HCT116 (cell line): Measurements from ENCODE around the gene TAGLN3. TPM values are rescaled to one million over a fixed set of nuclear protein-coding genes. Genes with fewer than 3 reads are reported as not detected.

Source experiments
- ATAC-seq: fragments of 200-7000 bp; cut with Tn5 transposase; 2 replicates; pipeline ENCODE4 v1.9.1; 2020; ENCODE audit warnings: mild to moderate bottlenecking, moderate library complexity
- BruUV-seq: library from RNA; stranded (reverse); fragments of 400-500 nt; replicated peaks from 2 replicates; lab custom pipeline; 2021; lab: Mats Ljungman, UMichigan
- CTCF ChIA-PET: fragments of 300-600 bp; sonication (Branson Sonifier 250); formaldehyde crosslinking; loops from one replicate; lab custom pipeline; 2021; ENCODE audit warnings: antibody characterized with exemption; lab: Charles Lee
- POLR2A ChIA-PET: fragments of 300-600, 350-600 bp; sonication (Branson Sonifier 250); formaldehyde crosslinking; loops from one replicate; lab custom pipeline; 2021; ENCODE audit warnings: antibody characterized with exemption; lab: Charles Lee
- RAD21 ChIA-PET, 2 experiments: fragments of 300-600 bp; sonication (Branson Sonifier 250); formaldehyde crosslinking; loops; one replicate each; lab custom pipeline; 2023; ENCODE audit warnings: low total read pairs in 2 of 2; ENCODE audit not compliant: uncharacterized antibody in 2 of 2, unreplicated experiment in 2 of 2, low non-redundant PET in 1 of 2; lab: Charles Lee
- DNase-seq: peaks from one replicate; pipeline ENCODE4 v3.0.0-alpha.2; 2010; ENCODE audit warnings: low read depth, low spot score
- H2AFZ ChIP-seq: fragments of 200-600 bp; shearing (Covaris generic), sonication (generic); 2 replicates; pipeline ENCODE4 v1.6.1; 2017; ENCODE audit warnings: low read depth, mixed run types, mixed read lengths, antibody characterized with exemption, low read length; ENCODE audit not compliant: poor library complexity, severe bottlenecking
- H3K27ac ChIP-seq: 2 replicates; pipeline ENCODE4 v1.5.1; 2012; ENCODE audit warnings: low read depth, low read length
- H3K27me3 ChIP-seq: fragments of 200-600 bp; sonication (generic); 2 replicates; pipeline ENCODE4 v1.6.1; 2016; ENCODE audit warnings: mixed run types, low read length, mixed read lengths; ENCODE audit not compliant: insufficient read depth
- H3K36me3 ChIP-seq, 2 experiments: fragments of 200-500 bp in 1 of 2; fragments of 200-600 bp in 1 of 2; sonication (Bioruptor generic) in 1 of 2; sonication (generic) in 1 of 2; 2 replicates each; pipeline versions ENCODE4 v1.5.1 to v1.6.1; 2014 to 2016; ENCODE audit warnings: low read length in 2 of 2, inconsistent platforms in 1 of 2, mixed read lengths in 1 of 2, mixed run types in 1 of 2; ENCODE audit not compliant: insufficient read depth in 2 of 2, control insufficient read depth in 1 of 2
- H3K4me1 ChIP-seq, 2 experiments: fragments of 200-600 bp in 1 of 2; sonication (generic) in 1 of 2; 2 replicates each; pipeline versions ENCODE4 v1.5.1 to v1.6.1; 2012 to 2017; ENCODE audit warnings: low read length in 2 of 2, inconsistent platforms in 1 of 2, mild to moderate bottlenecking in 1 of 2, mixed read lengths in 1 of 2, mixed run types in 1 of 2, moderate library complexity in 1 of 2; ENCODE audit not compliant: insufficient read depth in 2 of 2, control insufficient read depth in 1 of 2
- H3K4me2 ChIP-seq: fragments of 200-600 bp; sonication (generic); 2 replicates; pipeline ENCODE4 v1.6.1; 2017; ENCODE audit warnings: mixed run types, low read length, mixed read lengths
- H3K4me3 ChIP-seq, 2 experiments: fragments of 200-600 bp in 1 of 2; sonication (generic) in 1 of 2; replicated peaks in 1 of 2; 2 replicates each; pipeline ENCODE4 v1.5.1; 2011 to 2016; ENCODE audit warnings: low read length in 2 of 2, control low read depth in 1 of 2, low read depth in 1 of 2, mild to moderate bottlenecking in 1 of 2, mixed read lengths in 1 of 2, mixed run types in 1 of 2
- H3K79me2 ChIP-seq: fragments of 200-600 bp; sonication (generic); 2 replicates; pipeline ENCODE4 v1.6.1; 2017; ENCODE audit warnings: mild to moderate bottlenecking, mixed run types, low read length, moderate library complexity, mixed read lengths; ENCODE audit not compliant: insufficient read depth
- H3K9ac ChIP-seq: fragments of 200-600 bp; sonication (generic); 2 replicates; pipeline ENCODE4 v1.6.1; 2016; ENCODE audit warnings: low read length, mixed read lengths
- H3K9me2 ChIP-seq: fragments of 200-600 bp; sonication (generic), shearing (Covaris generic); 2 replicates; pipeline ENCODE4 v1.6.1; 2017; ENCODE audit warnings: mixed run types, mild to moderate bottlenecking, moderate library complexity; ENCODE audit not compliant: insufficient read depth
- H3K9me3 ChIP-seq, 2 experiments: fragments of 200-500 bp in 1 of 2; fragments of 200-600 bp in 1 of 2; sonication (Bioruptor generic) in 1 of 2; sonication (generic) in 1 of 2; 2 replicates each; pipeline ENCODE4 v1.6.1; 2014 to 2017; ENCODE audit warnings: low read length in 2 of 2, mixed read lengths in 2 of 2, inconsistent platforms in 1 of 2, low read depth in 1 of 2, mild to moderate bottlenecking in 1 of 2, mixed run types in 1 of 2, moderate library complexity in 1 of 2; ENCODE audit not compliant: control insufficient read depth in 1 of 2, insufficient read depth in 1 of 2
- H4K20me1 ChIP-seq: fragments of 200-600 bp; sonication (generic), shearing (Covaris generic); 2 replicates; pipeline ENCODE4 v1.6.1; 2017; ENCODE audit warnings: mixed run types, mild to moderate bottlenecking, moderate library complexity; ENCODE audit not compliant: insufficient read depth
- intact Hi-C: fragments of 100-400 bp; cut with micrococcal nuclease; formaldehyde crosslinking; loops from 2 replicates; pipeline ENCODE4 v1.10.0; 2022
- total RNA-seq: library from RNA; stranded (reverse); gene quantifications from one replicate; pipeline ENCODE4 v1.2.1, GENCODE V29; 2021; ENCODE audit not compliant: unreplicated experiment
- TF ChIP-seq, protein P1 (sequence below): IDR thresholded peaks from 2 replicates; pipeline ENCODE4 v1.6.1; 2012; ENCODE audit warnings: low read depth
- TF ChIP-seq, protein P2 (sequence below): IDR thresholded peaks from 2 replicates; pipeline ENCODE4 v1.6.1; 2012

The TAGLN3 gene
- total RNA-seq, 1 experiment from 2014 or later, result 0.64 TPM

DNA sequence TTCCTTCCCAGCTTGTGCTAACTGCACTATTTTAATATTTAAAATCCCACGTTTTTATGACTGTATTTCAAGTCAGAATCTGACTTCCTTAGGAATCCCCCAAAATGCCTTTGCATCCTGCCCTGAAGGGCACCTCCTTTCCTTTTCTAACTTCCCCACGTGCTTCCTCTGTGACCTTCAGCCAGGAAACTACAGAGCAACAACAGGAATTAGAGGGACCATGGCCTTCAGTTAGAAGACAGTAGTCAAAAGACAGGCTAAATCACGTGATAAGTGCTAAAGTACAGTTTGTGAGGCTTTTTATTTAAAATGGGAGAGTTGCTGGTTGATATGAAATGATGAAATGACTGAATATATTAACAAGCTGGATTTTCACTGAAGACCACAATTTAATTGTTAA is 31.7 kb upstream of the TAGLN3 start:
- no peaks in the 10 kb centered on the region for H3K9me2 ChIP-seq
- intact Hi-C loops, result loop anchor here (1.0 to 2.0 kb wide), 5 partner anchors 44 to 250 kb away; no protein-coding TSS in a partner anchor
- no peaks in the 10 kb centered on the region for H4K20me1 ChIP-seq
- peak overlapping the region; percentile 36 for H3K4me2 ChIP-seq
- peaks cover 21 to 42% of the 10 kb centered on the region in 2 experiments; a peak in 3 of 4 replicates for H3K36me3 ChIP-seq
- ATAC-seq (peak; percentile 28; the same call in 1 of the 2 replicates), DNase-seq (no peak)
- TF ChIP-seq, protein P1, sequence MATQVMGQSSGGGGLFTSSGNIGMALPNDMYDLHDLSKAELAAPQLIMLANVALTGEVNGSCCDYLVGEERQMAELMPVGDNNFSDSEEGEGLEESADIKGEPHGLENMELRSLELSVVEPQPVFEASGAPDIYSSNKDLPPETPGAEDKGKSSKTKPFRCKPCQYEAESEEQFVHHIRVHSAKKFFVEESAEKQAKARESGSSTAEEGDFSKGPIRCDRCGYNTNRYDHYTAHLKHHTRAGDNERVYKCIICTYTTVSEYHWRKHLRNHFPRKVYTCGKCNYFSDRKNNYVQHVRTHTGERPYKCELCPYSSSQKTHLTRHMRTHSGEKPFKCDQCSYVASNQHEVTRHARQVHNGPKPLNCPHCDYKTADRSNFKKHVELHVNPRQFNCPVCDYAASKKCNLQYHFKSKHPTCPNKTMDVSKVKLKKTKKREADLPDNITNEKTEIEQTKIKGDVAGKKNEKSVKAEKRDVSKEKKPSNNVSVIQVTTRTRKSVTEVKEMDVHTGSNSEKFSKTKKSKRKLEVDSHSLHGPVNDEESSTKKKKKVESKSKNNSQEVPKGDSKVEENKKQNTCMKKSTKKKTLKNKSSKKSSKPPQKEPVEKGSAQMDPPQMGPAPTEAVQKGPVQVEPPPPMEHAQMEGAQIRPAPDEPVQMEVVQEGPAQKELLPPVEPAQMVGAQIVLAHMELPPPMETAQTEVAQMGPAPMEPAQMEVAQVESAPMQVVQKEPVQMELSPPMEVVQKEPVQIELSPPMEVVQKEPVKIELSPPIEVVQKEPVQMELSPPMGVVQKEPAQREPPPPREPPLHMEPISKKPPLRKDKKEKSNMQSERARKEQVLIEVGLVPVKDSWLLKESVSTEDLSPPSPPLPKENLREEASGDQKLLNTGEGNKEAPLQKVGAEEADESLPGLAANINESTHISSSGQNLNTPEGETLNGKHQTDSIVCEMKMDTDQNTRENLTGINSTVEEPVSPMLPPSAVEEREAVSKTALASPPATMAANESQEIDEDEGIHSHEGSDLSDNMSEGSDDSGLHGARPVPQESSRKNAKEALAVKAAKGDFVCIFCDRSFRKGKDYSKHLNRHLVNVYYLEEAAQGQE, result no peak
- TF ChIP-seq, protein P2, sequence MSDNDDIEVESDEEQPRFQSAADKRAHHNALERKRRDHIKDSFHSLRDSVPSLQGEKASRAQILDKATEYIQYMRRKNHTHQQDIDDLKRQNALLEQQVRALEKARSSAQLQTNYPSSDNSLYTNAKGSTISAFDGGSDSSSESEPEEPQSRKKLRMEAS, result peak; percentile 24; the same call in 1 of the 2 replicates
- no peaks in the 10 kb centered on the region for H3K27me3 ChIP-seq
- ChIA-PET CTCF (interaction anchor here (0.7 to 6.0 kb wide), 23 partner anchors 9 to 645 kb away, joined by 3 to 48 read pairs (median 6); partner anchors contain the start of genes ABHD10 and PHLDB2), POLR2A (interaction anchor here (0.7 to 3.1 kb wide), 9 partner anchors 11 to 72 kb away, joined by 3 to 24 read pairs (median 4); partner anchors contain the start of gene ABHD10), RAD21 (interaction anchor here (0.7 to 2.8 kb wide), 6 partner anchors 11 to 249 kb away, joined by 4 to 17 read pairs (median 7); partner anchors contain the start of gene ABHD10 (in 1 of the 2))
- H3K9ac ChIP-seq, result peak overlapping the region; percentile 46
- peak overlapping the region; percentile 41 for H2AFZ ChIP-seq
- peak overlapping the region; percentile 85 for H3K27ac ChIP-seq
- H3K4me1 ChIP-seq, result peaks cover 36 to 59% of the 10 kb centered on the region in 2 experiments
- no peaks in the 10 kb centered on the region for H3K9me3 ChIP-seq
- no peak overlapping the region for H3K4me3 ChIP-seq
- peaks cover 3% of the 10 kb centered on the region; the same call in 1 of the 2 replicates for H3K79me2 ChIP-seq
- TSS peak; percentile 4 for BruUV-seq
